ENCODE results near the gene MAP3K4. TPM values are rescaled to one million over a fixed set of nuclear protein-coding genes. Genes with fewer than 3 reads are reported as not detected.

Gene MAP3K4
- total and polyA plus RNA-seq, 2 donors from 2014 or later = 13.0 to 52.8 TPM

DNA sequence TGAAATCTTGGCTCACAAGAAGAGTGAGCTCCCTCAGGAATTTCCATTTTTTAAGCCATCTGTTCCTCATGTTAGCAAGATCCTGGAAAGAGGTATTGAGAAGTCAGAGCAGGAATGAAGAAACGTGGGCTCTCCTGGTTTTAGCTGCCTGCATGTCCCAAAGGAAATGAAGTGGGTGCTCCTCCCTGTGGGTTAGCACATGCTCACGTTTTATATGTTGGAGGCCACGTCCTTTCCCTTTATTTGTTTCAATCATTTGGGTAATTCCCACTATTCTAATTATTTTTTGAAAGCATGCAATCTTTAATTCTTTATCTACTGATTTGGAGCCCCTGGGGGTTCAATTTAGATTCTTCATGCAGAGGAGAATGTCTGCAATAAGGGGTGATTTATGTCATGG is 4.3 kb upstream of the MAP3K4 start:
- peaks cover 0 to 2% (median 0%) of the 10 kb centered on the region in 3 donors for H3K9me3 ChIP-seq (ENCODE audit: control insufficient read depth in 2 of 3, insufficient read depth in 1 of 3, low read length in 3 of 3)
- no peak overlapping the region for H3K9ac ChIP-seq (ENCODE audit: low read length in 3 of 3)
- intact Hi-C loops (cut with DNase I) = no loop called here
- TF ChIP-seq CTCF (IDR thresholded peaks at IDR 0.05; ENCODE audit: borderline replicate concordance, extremely low read depth, insufficient read depth) = no peak
- H3K4me3 ChIP-seq (ENCODE audit: low read length in 3 of 3) = no peak overlapping the region
- H3K36me3 ChIP-seq (ENCODE audit: control insufficient read depth in 2 of 3, insufficient read depth in 3 of 3, low read length in 3 of 3) = no peaks in the 10 kb centered on the region
- H3K4me1 ChIP-seq (ENCODE audit: control insufficient read depth in 2 of 3, insufficient read depth in 2 of 3, low read depth in 1 of 3, low read length in 3 of 3) = peaks cover 0 to under 1% (median 0%) of the 10 kb centered on the region in 3 donors
- H3K27me3 ChIP-seq (ENCODE audit: control insufficient read depth, insufficient read depth, low read length) = no peaks in the 10 kb centered on the region
- FAIRE-seq (no peak), DNase-seq (no peak)
- no peak overlapping the region for H3K27ac ChIP-seq (ENCODE audit: low read depth in 2 of 2, low read length in 2 of 2)

DNA sequence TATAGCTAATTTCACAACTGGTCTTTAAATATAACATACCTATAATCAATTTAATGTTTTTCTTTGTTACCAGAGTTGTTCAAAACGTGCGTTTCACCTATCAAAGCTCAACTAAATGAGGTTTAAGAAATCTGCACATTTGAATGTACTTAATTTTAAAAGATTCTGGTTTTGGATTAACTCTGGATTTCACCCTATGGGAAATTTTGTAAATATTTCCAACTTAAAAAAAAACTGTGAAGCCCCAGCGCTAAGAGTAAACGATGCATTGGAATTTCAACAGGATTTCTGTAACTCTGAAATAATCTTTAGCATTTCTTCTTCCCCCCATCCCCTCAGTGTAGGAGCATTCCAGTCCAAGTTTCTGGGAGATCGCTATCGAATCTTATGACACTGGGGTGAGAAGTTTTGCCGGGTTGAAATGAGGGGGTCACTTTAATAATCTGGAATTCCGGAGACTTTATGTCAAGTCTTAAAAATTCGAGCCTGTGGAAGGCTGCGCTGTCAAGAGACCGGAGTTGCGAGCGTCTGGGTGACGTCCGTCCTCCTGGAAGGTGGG is 643 bp upstream of the MAP3K4 start:
- Histone ChIP-seq H3K4me3 (ENCODE audit: low read length in 3 of 3) (peak overlapping the region; percentile 71 to 88 (median 83)), H3K9me3 (ENCODE audit: control insufficient read depth in 2 of 3, insufficient read depth in 1 of 3, low read length in 3 of 3) (no peaks in the 10 kb centered on the region), H3K36me3 (ENCODE audit: control insufficient read depth in 2 of 3, insufficient read depth in 3 of 3, low read length in 3 of 3) (no peaks in the 10 kb centered on the region), H3K4me1 (ENCODE audit: control insufficient read depth in 2 of 3, insufficient read depth in 2 of 3, low read depth in 1 of 3, low read length in 3 of 3) (peaks cover 0 to 6% (median 3%) of the 10 kb centered on the region in 3 donors), H3K9ac (ENCODE audit: low read length in 3 of 3) (peak overlapping the region; percentile 60 to 94 (median 70)), H3K27ac (ENCODE audit: low read depth in 2 of 2, low read length in 2 of 2) (peak overlapping the region; percentile 92 to 93), H3K27me3 (ENCODE audit: control insufficient read depth, insufficient read depth, low read length) (no peaks in the 10 kb centered on the region)
- DNase-seq (no peak), FAIRE-seq (no peak)
- TF ChIP-seq CTCF (IDR thresholded peaks at IDR 0.05; ENCODE audit: borderline replicate concordance, extremely low read depth, insufficient read depth) = no peak
- intact Hi-C loops (cut with DNase I) = no loop called here

DNA sequence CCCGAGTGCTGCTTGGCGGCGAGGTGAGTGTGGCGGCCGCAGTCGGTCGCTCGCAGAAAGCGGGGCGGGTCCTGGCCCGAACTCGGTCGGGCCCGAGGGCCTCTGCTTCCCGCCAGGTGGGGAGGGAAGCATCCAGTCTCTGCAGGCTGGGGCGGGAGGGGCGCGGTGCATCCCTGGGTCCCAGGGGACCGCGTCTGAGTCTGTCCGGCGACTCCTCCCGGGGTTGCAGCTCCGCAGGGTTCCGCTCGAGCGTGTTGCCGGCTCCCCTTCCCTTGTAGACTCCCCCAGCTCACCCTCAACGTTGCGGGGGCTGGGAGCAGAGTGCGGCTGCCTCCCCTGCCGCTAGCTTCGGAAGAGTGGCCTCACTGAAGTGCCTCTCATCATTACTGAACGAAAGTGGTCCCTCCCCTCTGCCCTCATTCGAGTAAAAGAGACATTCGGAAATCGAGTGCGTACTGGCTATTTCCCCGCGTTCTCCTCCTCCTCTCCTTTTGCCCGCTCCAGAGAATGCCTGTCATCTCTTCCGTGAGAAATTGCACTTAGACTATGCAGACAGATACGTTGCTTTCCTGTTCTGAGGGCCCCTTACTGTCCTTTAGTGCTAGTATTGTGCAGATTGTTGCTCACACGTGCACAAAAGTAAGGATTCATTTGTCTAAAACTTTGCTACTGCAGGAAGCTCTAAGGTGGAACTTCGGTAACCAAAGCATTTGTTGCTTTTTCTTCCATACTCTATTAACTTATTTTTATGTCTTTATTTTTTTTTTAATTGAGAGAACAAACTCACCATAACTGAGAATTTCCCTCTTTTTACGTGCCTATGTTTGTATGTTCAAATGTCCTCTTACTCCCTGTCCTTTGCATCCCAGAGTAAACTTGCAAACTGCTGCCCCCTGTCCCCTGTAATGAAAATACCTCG is 751 bp downstream of the MAP3K4 start:
- Histone ChIP-seq H3K4me3 (ENCODE audit: low read length in 3 of 3) (peak overlapping the region; percentile 88 to 93 (median 92)), H3K9me3 (ENCODE audit: control insufficient read depth in 2 of 3, insufficient read depth in 1 of 3, low read length in 3 of 3) (no peaks in the 10 kb centered on the region), H3K36me3 (ENCODE audit: control insufficient read depth in 2 of 3, insufficient read depth in 3 of 3, low read length in 3 of 3) (no peaks in the 10 kb centered on the region), H3K27ac (ENCODE audit: low read depth in 2 of 2, low read length in 2 of 2) (peak overlapping the region; percentile 92 to 93), H3K27me3 (ENCODE audit: control insufficient read depth, insufficient read depth, low read length) (no peaks in the 10 kb centered on the region), H3K4me1 (ENCODE audit: control insufficient read depth in 2 of 3, insufficient read depth in 2 of 3, low read depth in 1 of 3, low read length in 3 of 3) (peaks cover 0 to 6% (median 3%) of the 10 kb centered on the region in 3 donors), H3K9ac (ENCODE audit: low read length in 3 of 3) (peak overlapping the region; percentile 74 to 87 (median 86))
- DNase-seq (peak; percentile 60 to 87 (median 83)), FAIRE-seq (peak; percentile 92)
- peak; percentile 52 for TF ChIP-seq CTCF (IDR thresholded peaks at IDR 0.05; ENCODE audit: borderline replicate concordance, extremely low read depth, insufficient read depth)
- intact Hi-C loops (cut with DNase I) = no loop called here
